ENCODE measurements around the gene NRIP1.

The NRIP1 gene

DNA sequence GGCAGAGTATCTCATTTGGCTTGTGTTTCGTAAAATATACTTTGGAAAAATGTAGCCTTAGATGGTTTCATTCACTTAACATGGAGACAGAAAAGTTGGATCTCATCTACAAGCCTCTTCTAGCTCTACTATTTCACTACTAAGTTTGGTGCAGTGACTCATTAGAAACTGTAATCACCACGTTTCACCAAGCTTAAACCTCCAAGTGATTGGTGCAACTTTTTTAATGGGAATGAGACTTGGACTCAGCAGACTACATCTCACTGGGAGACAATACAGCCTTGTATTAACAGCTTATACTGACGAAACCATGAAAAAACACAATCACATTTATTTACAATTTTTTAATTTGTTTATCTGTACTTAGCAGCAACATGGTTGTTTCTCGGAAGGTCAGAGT is 29.9 kb upstream of the NRIP1 start:
- no peaks in the 10 kb centered on the region for H3K27me3 ChIP-seq (replicated peaks; ENCODE audit: insufficient read depth, low read length)
- no peak overlapping the region for H3K4me2 ChIP-seq (ENCODE audit: low read depth, low read length)
- TF ChIP-seq EZH2 (optimal IDR thresholded peaks at IDR 0.05; ENCODE audit: low read depth, low read length) (no peak), EZH2phosphoT487 (IDR thresholded peaks at IDR 0.05; ENCODE audit: low read length) (no peak)
- TF ChIP-seq, protein P1, sequence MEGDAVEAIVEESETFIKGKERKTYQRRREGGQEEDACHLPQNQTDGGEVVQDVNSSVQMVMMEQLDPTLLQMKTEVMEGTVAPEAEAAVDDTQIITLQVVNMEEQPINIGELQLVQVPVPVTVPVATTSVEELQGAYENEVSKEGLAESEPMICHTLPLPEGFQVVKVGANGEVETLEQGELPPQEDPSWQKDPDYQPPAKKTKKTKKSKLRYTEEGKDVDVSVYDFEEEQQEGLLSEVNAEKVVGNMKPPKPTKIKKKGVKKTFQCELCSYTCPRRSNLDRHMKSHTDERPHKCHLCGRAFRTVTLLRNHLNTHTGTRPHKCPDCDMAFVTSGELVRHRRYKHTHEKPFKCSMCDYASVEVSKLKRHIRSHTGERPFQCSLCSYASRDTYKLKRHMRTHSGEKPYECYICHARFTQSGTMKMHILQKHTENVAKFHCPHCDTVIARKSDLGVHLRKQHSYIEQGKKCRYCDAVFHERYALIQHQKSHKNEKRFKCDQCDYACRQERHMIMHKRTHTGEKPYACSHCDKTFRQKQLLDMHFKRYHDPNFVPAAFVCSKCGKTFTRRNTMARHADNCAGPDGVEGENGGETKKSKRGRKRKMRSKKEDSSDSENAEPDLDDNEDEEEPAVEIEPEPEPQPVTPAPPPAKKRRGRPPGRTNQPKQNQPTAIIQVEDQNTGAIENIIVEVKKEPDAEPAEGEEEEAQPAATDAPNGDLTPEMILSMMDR (IDR thresholded peaks at IDR 0.05; ENCODE audit: low read length), result no peak
- no peaks in the 10 kb centered on the region for H3K79me2 ChIP-seq (ENCODE audit: low read length)
- no peaks in the 10 kb centered on the region for H3K9me3 ChIP-seq (replicated peaks; ENCODE audit: insufficient read depth, low read length)
- no peak overlapping the region for H3K9ac ChIP-seq (ENCODE audit: low read length)
- no peak overlapping the region for H3K4me3 ChIP-seq (ENCODE audit: low read length)
- no peak overlapping the region for H3K27ac ChIP-seq (ENCODE audit: low read length)
- no peaks in the 10 kb centered on the region for H3K9me2 ChIP-seq (replicated peaks; ENCODE audit: insufficient read depth, low read length)
- DNase-seq, result no peak
- H2AFZ ChIP-seq (ENCODE audit: low read length), result no peak overlapping the region
- H4K20me1 ChIP-seq (ENCODE audit: insufficient read depth, low read length), result no peaks in the 10 kb centered on the region
- no peaks in the 10 kb centered on the region for H3K36me3 ChIP-seq (replicated peaks; ENCODE audit: insufficient read depth, low read length)
- H3K4me1 ChIP-seq (ENCODE audit: low read length), result no peaks in the 10 kb centered on the region
- no peaks in the 10 kb centered on the region for H3F3A ChIP-seq (ENCODE audit: insufficient read depth, low read length)

DNA sequence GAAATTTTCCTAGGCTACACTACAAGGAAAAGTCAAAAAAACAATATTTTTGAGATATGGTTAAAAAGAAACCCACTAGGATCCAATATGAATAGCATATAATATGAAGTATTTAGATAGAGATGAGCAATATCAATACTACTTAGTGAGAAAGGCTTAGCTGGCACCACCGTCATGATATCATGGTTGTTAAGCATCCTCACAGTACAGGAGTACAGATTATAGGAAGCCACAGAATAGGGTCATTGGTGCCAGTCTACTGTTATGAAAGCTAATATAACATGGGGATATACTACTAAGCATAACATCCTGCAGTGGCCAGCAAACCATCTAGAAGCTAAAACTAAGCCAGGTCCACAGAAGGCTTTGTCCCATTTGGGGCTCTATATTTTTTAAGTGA is 28.4 kb upstream of the NRIP1 start:
- H3K4me2 ChIP-seq (ENCODE audit: low read depth, low read length), result no peak overlapping the region
- H3K4me1 ChIP-seq (ENCODE audit: low read length), result no peaks in the 10 kb centered on the region
- H3K9me3 ChIP-seq (replicated peaks; ENCODE audit: insufficient read depth, low read length), result no peaks in the 10 kb centered on the region
- no peak overlapping the region for H3K27ac ChIP-seq (ENCODE audit: low read length)
- H2AFZ ChIP-seq (ENCODE audit: low read length), result no peak overlapping the region
- H4K20me1 ChIP-seq (ENCODE audit: insufficient read depth, low read length), result no peaks in the 10 kb centered on the region
- H3K9me2 ChIP-seq (replicated peaks; ENCODE audit: insufficient read depth, low read length), result no peaks in the 10 kb centered on the region
- H3F3A ChIP-seq (ENCODE audit: insufficient read depth, low read length), result no peaks in the 10 kb centered on the region
- TF ChIP-seq EZH2phosphoT487 (IDR thresholded peaks at IDR 0.05; ENCODE audit: low read length), result no peak
- TF ChIP-seq EZH2 (optimal IDR thresholded peaks at IDR 0.05; ENCODE audit: low read depth, low read length), result no peak
- TF ChIP-seq, protein P1 (IDR thresholded peaks at IDR 0.05; ENCODE audit: low read length), result no peak
- DNase-seq, result no peak
- H3K79me2 ChIP-seq (ENCODE audit: low read length), result no peaks in the 10 kb centered on the region
- no peaks in the 10 kb centered on the region for H3K27me3 ChIP-seq (replicated peaks; ENCODE audit: insufficient read depth, low read length)
- no peak overlapping the region for H3K4me3 ChIP-seq (ENCODE audit: low read length)
- no peak overlapping the region for H3K9ac ChIP-seq (ENCODE audit: low read length)
- no peaks in the 10 kb centered on the region for H3K36me3 ChIP-seq (replicated peaks; ENCODE audit: insufficient read depth, low read length)

DNA sequence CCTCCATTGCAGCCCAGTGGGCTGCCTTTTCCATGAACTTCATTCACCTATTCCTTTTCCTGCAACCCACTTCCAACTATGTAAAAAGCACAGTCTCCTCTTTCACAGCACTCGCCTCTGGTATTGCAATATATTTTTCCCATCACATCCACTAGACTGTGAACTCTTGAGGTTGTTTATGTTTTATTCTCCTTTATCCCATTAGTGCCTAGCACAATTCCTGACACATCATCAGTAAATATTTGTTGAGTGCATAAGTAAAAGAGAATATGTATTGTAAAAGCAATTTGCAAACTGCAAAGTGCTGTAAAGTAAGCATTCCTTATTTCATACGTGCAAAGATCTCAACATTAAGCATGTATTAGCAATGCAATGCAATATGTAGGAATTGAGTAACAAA is 27.9 kb upstream of the NRIP1 start:
- Histone ChIP-seq H3K4me2 (ENCODE audit: low read depth, low read length) (no peak overlapping the region), H3K79me2 (ENCODE audit: low read length) (no peaks in the 10 kb centered on the region), H3K9me3 (replicated peaks; ENCODE audit: insufficient read depth, low read length) (no peaks in the 10 kb centered on the region), H3K9ac (ENCODE audit: low read length) (no peak overlapping the region), H3K36me3 (replicated peaks; ENCODE audit: insufficient read depth, low read length) (no peaks in the 10 kb centered on the region), H3K4me3 (ENCODE audit: low read length) (no peak overlapping the region), H3K27ac (ENCODE audit: low read length) (no peak overlapping the region), H3K9me2 (replicated peaks; ENCODE audit: insufficient read depth, low read length) (no peaks in the 10 kb centered on the region), H3F3A (ENCODE audit: insufficient read depth, low read length) (no peaks in the 10 kb centered on the region), H3K4me1 (ENCODE audit: low read length) (no peaks in the 10 kb centered on the region), H4K20me1 (ENCODE audit: insufficient read depth, low read length) (no peaks in the 10 kb centered on the region), H3K27me3 (replicated peaks; ENCODE audit: insufficient read depth, low read length) (no peaks in the 10 kb centered on the region), H2AFZ (ENCODE audit: low read length) (no peak overlapping the region)
- TF ChIP-seq, protein P1 (IDR thresholded peaks at IDR 0.05; ENCODE audit: low read length), result no peak
- TF ChIP-seq EZH2 (optimal IDR thresholded peaks at IDR 0.05; ENCODE audit: low read depth, low read length), result no peak
- no peak for TF ChIP-seq EZH2phosphoT487 (IDR thresholded peaks at IDR 0.05; ENCODE audit: low read length)
- no peak for DNase-seq
